HCT116 (cell line): ENCODE measurements around the gene RNF112. TPM values are rescaled to one million over a fixed set of nuclear protein-coding genes. Genes with fewer than 3 reads are reported as not detected.
A peak's percentile ranks its signal among the peaks of the same experiment; 100 is the strongest.

Experiments
- ATAC-seq: fragments of 200-7000 bp; cut with Tn5 transposase; 2 replicates; pipeline ENCODE4 v1.9.1; 2020; ENCODE audit warnings: mild to moderate bottlenecking, moderate library complexity
- BruUV-seq: library from RNA; stranded (reverse); fragments of 400-500 nt; replicated peaks from 2 replicates; lab custom pipeline; 2021; lab: Mats Ljungman, UMichigan
- CTCF ChIA-PET: fragments of 300-600 bp; sonication (Branson Sonifier 250); formaldehyde crosslinking; loops from one replicate; lab custom pipeline; 2021; ENCODE audit warnings: antibody characterized with exemption; lab: Charles Lee
- POLR2A ChIA-PET: fragments of 300-600, 350-600 bp; sonication (Branson Sonifier 250); formaldehyde crosslinking; loops from one replicate; lab custom pipeline; 2021; ENCODE audit warnings: antibody characterized with exemption; lab: Charles Lee
- RAD21 ChIA-PET, 2 experiments: fragments of 300-600 bp; sonication (Branson Sonifier 250); formaldehyde crosslinking; loops; one replicate each; lab custom pipeline; 2023; ENCODE audit warnings: low total read pairs in 2 of 2; ENCODE audit not compliant: uncharacterized antibody in 2 of 2, unreplicated experiment in 2 of 2, low non-redundant PET in 1 of 2; lab: Charles Lee
- DNase-seq: peaks from one replicate; pipeline ENCODE4 v3.0.0-alpha.2; 2010; ENCODE audit warnings: low read depth, low spot score
- H2AFZ ChIP-seq: fragments of 200-600 bp; shearing (Covaris generic), sonication (generic); 2 replicates; pipeline ENCODE4 v1.6.1; 2017; ENCODE audit warnings: low read depth, mixed run types, mixed read lengths, antibody characterized with exemption, low read length; ENCODE audit not compliant: poor library complexity, severe bottlenecking
- H3K27ac ChIP-seq: 2 replicates; pipeline ENCODE4 v1.5.1; 2012; ENCODE audit warnings: low read depth, low read length
- H3K27me3 ChIP-seq: fragments of 200-600 bp; sonication (generic); 2 replicates; pipeline ENCODE4 v1.6.1; 2016; ENCODE audit warnings: mixed run types, low read length, mixed read lengths; ENCODE audit not compliant: insufficient read depth
- H3K36me3 ChIP-seq, 2 experiments: fragments of 200-500 bp in 1 of 2; fragments of 200-600 bp in 1 of 2; sonication (Bioruptor generic) in 1 of 2; sonication (generic) in 1 of 2; 2 replicates each; pipeline versions ENCODE4 v1.5.1 to v1.6.1; 2014 to 2016; ENCODE audit warnings: low read length in 2 of 2, inconsistent platforms in 1 of 2, mixed read lengths in 1 of 2, mixed run types in 1 of 2; ENCODE audit not compliant: insufficient read depth in 2 of 2, control insufficient read depth in 1 of 2
- H3K4me1 ChIP-seq, 2 experiments: fragments of 200-600 bp in 1 of 2; sonication (generic) in 1 of 2; 2 replicates each; pipeline versions ENCODE4 v1.5.1 to v1.6.1; 2012 to 2017; ENCODE audit warnings: low read length in 2 of 2, inconsistent platforms in 1 of 2, mild to moderate bottlenecking in 1 of 2, mixed read lengths in 1 of 2, mixed run types in 1 of 2, moderate library complexity in 1 of 2; ENCODE audit not compliant: insufficient read depth in 2 of 2, control insufficient read depth in 1 of 2
- H3K4me2 ChIP-seq: fragments of 200-600 bp; sonication (generic); 2 replicates; pipeline ENCODE4 v1.6.1; 2017; ENCODE audit warnings: mixed run types, low read length, mixed read lengths
- H3K4me3 ChIP-seq, 2 experiments: fragments of 200-600 bp in 1 of 2; sonication (generic) in 1 of 2; replicated peaks in 1 of 2; 2 replicates each; pipeline ENCODE4 v1.5.1; 2011 to 2016; ENCODE audit warnings: low read length in 2 of 2, control low read depth in 1 of 2, low read depth in 1 of 2, mild to moderate bottlenecking in 1 of 2, mixed read lengths in 1 of 2, mixed run types in 1 of 2
- H3K79me2 ChIP-seq: fragments of 200-600 bp; sonication (generic); 2 replicates; pipeline ENCODE4 v1.6.1; 2017; ENCODE audit warnings: mild to moderate bottlenecking, mixed run types, low read length, moderate library complexity, mixed read lengths; ENCODE audit not compliant: insufficient read depth
- H3K9ac ChIP-seq: fragments of 200-600 bp; sonication (generic); 2 replicates; pipeline ENCODE4 v1.6.1; 2016; ENCODE audit warnings: low read length, mixed read lengths
- H3K9me2 ChIP-seq: fragments of 200-600 bp; sonication (generic), shearing (Covaris generic); 2 replicates; pipeline ENCODE4 v1.6.1; 2017; ENCODE audit warnings: mixed run types, mild to moderate bottlenecking, moderate library complexity; ENCODE audit not compliant: insufficient read depth
- H3K9me3 ChIP-seq, 2 experiments: fragments of 200-500 bp in 1 of 2; fragments of 200-600 bp in 1 of 2; sonication (Bioruptor generic) in 1 of 2; sonication (generic) in 1 of 2; 2 replicates each; pipeline ENCODE4 v1.6.1; 2014 to 2017; ENCODE audit warnings: low read length in 2 of 2, mixed read lengths in 2 of 2, inconsistent platforms in 1 of 2, low read depth in 1 of 2, mild to moderate bottlenecking in 1 of 2, mixed run types in 1 of 2, moderate library complexity in 1 of 2; ENCODE audit not compliant: control insufficient read depth in 1 of 2, insufficient read depth in 1 of 2
- H4K20me1 ChIP-seq: fragments of 200-600 bp; sonication (generic), shearing (Covaris generic); 2 replicates; pipeline ENCODE4 v1.6.1; 2017; ENCODE audit warnings: mixed run types, mild to moderate bottlenecking, moderate library complexity; ENCODE audit not compliant: insufficient read depth
- ATF3 ChIP-seq: IDR thresholded peaks from 2 replicates; pipeline ENCODE4 v1.6.1; 2012
- CBX3 ChIP-seq: IDR thresholded peaks from 2 replicates; pipeline ENCODE4 v1.6.1; 2012; ENCODE audit warnings: low read depth
- CEBPB ChIP-seq: IDR thresholded peaks from 2 replicates; pipeline ENCODE4 v1.6.1; 2012; ENCODE audit warnings: low read depth
- CTCF ChIP-seq, 3 experiments: fragments of 200-600 bp in 1 of 3; sonication (generic) in 1 of 3; IDR thresholded peaks in 2 of 3; conservative IDR thresholded peaks in 1 of 3; 2 replicates each; pipeline ENCODE4 v1.5.1; 2012 to 2017; ENCODE audit warnings: low read depth in 2 of 3, low read length in 2 of 3, antibody characterized with exemption in 1 of 3, borderline replicate concordance in 1 of 3, control low read depth in 1 of 3, mild to moderate bottlenecking in 1 of 3, mixed read lengths in 1 of 3, mixed run types in 1 of 3, moderate library complexity in 1 of 3; ENCODE audit not compliant: insufficient read depth in 1 of 3
- EGR1 ChIP-seq: IDR thresholded peaks from 2 replicates; pipeline ENCODE4 v1.6.1; 2012; ENCODE audit warnings: low read depth
- EZH2 ChIP-seq: fragments of 200-600 bp; sonication (generic); IDR thresholded peaks from 2 replicates; pipeline ENCODE4 v1.6.1; 2017; ENCODE audit warnings: antibody characterized with exemption, mixed run types
- FOSL1 ChIP-seq: IDR thresholded peaks from 2 replicates; pipeline ENCODE4 v1.6.1; 2012; ENCODE audit warnings: low read depth
- JUND ChIP-seq: IDR thresholded peaks from 2 replicates; pipeline ENCODE4 v1.6.1; 2012
- MAX ChIP-seq: IDR thresholded peaks from 2 replicates; pipeline ENCODE4 v1.6.1; 2012
- POLR2A ChIP-seq: IDR thresholded peaks from 2 replicates; pipeline ENCODE4 v1.7.0; 2011; ENCODE audit warnings: borderline replicate concordance; ENCODE audit not compliant: insufficient read depth, insufficient read length; ENCODE audit errors: extremely low read depth
- POLR2AphosphoS5 ChIP-seq: IDR thresholded peaks from 2 replicates; pipeline ENCODE4 v1.6.1; 2011; ENCODE audit warnings: mild to moderate bottlenecking, low read depth, low read length, moderate library complexity
- RAD21 ChIP-seq: IDR thresholded peaks from 2 replicates; pipeline ENCODE4 v1.6.1; 2012; ENCODE audit warnings: low read depth, mild to moderate bottlenecking
- REST ChIP-seq: IDR thresholded peaks from 2 replicates; pipeline ENCODE4 v1.6.1; 2012; ENCODE audit warnings: low read depth
- SP1 ChIP-seq: IDR thresholded peaks from 2 replicates; pipeline ENCODE4 v1.6.1; 2012; ENCODE audit warnings: low read depth
- YY1 ChIP-seq: IDR thresholded peaks from 2 replicates; pipeline ENCODE4 v1.6.1; 2011; ENCODE audit warnings: low read length, low read depth, moderate library complexity, mild to moderate bottlenecking; ENCODE audit not compliant: insufficient replicate concordance; ENCODE audit errors: extremely low read depth
- ZBTB33 ChIP-seq: IDR thresholded peaks from 2 replicates; pipeline ENCODE4 v1.6.1; 2011; ENCODE audit warnings: mild to moderate bottlenecking, low read length, moderate library complexity; ENCODE audit not compliant: insufficient replicate concordance; ENCODE audit errors: extremely low read depth
- ZFX ChIP-seq: fragments of 450-650 bp; IDR thresholded peaks from 2 replicates; pipeline ENCODE4 v1.6.1; 2017
- ZNF274 ChIP-seq: fragments of 200-500 bp; sonication (Bioruptor generic); IDR thresholded peaks from 2 replicates; pipeline ENCODE4 v1.6.1; 2014; ENCODE audit warnings: mild to moderate bottlenecking, low read depth, low read length, inconsistent platforms
- intact Hi-C: fragments of 100-400 bp; cut with micrococcal nuclease; formaldehyde crosslinking; loops from 2 replicates; pipeline ENCODE4 v1.10.0; 2022
- total RNA-seq: library from RNA; stranded (reverse); gene quantifications from one replicate; pipeline ENCODE4 v1.2.1, GENCODE V29; 2021; ENCODE audit not compliant: unreplicated experiment

The RNF112 gene
- total RNA-seq, 1 experiment from 2014 or later, result 0.98 TPM

- H3K36me3 ChIP-seq, result no peaks in the 10 kb centered on the region
- no peaks in the 10 kb centered on the region for H3K27me3 ChIP-seq
- H3K4me1 ChIP-seq, result peaks cover 14 to 16% of the 10 kb centered on the region in 2 experiments
- H3K9ac ChIP-seq, result peak overlapping the region; percentile 2; the same call in 1 of the 2 replicates
- TF ChIP-seq POLR2A (no peak), RAD21 (no peak), ZNF274 (no peak), CBX3 (no peak), ATF3 (no peak), POLR2AphosphoS5 (no peak), JUND (no peak), ZBTB33 (no peak), SP1 (no peak), CTCF (IDR thresholded peaks at IDR 0.05 in 2 of 3, conservative IDR thresholded peaks at IDR 0.05 in 1 of 3; ENCODE audit: borderline replicate concordance in 1 of 3, insufficient read depth in 1 of 3, low read depth in 2 of 3, low read length in 2 of 3) (no peak), EZH2 (no peak), EGR1 (no peak), FOSL1 (no peak), YY1 (no peak), MAX (no peak), CEBPB (no peak), ZFX (no peak), REST (no peak)
- POLR2A ChIA-PET, result no interaction called here
- CTCF ChIA-PET, result no interaction called here
- no peaks in the 10 kb centered on the region for H3K9me2 ChIP-seq
- no peaks in the 10 kb centered on the region for H4K20me1 ChIP-seq
- BruUV-seq, result no TSS peak
- no peak overlapping the region for H2AFZ ChIP-seq
- no peak overlapping the region for H3K4me3 ChIP-seq
- RAD21 ChIA-PET, result no interaction called here
- H3K27ac ChIP-seq, result 0 out of 2 replicates have a peak overlapping the region, but pooled peaks have one; percentile 16
- H3K4me2 ChIP-seq, result peak overlapping the region; percentile 41
- no peaks in the 10 kb centered on the region for H3K9me3 ChIP-seq
- intact Hi-C loops, result no loop called here
- DNase-seq (no peak), ATAC-seq (no peak)
- H3K79me2 ChIP-seq, result no peaks in the 10 kb centered on the region
Measured at GRCh38 chr17:19398301-19399181, 12.5 kb upstream of the RNF112 start.
